AG09309 (cell line): Measurements from ENCODE around the gene KAZN.

Experiments used
- DNase-seq: peaks from one replicate; pipeline ENCODE4 v3.0.0-alpha.2; 2010; ENCODE audit warnings: low read depth
- H3K4me3 ChIP-seq: 2 replicates; pipeline ENCODE4 v1.5.1; 2011; ENCODE audit warnings: mild to moderate bottlenecking, low read depth, low read length, moderate library complexity; ENCODE audit not compliant: control insufficient read depth
- CTCF ChIP-seq: IDR thresholded peaks from 2 replicates; pipeline ENCODE4 v1.5.1; 2011; ENCODE audit warnings: mild to moderate bottlenecking, low read depth, low read length, inconsistent platforms; ENCODE audit not compliant: insufficient read depth, control insufficient read depth; ENCODE audit errors: missing control alignments

KAZN gene

GRCh38 chr1:14659913-14660312 lies 61.4 kb downstream of the KAZN start:
- no peak for TF ChIP-seq CTCF
- H3K4me3 ChIP-seq, result no peak overlapping the region
- DNase-seq, result no peak

- H3K4me3 ChIP-seq, result no peak overlapping the region
- DNase-seq, result no peak
- no peak for TF ChIP-seq CTCF
Measured at GRCh38 chr1:14660801-14661200, 62.3 kb downstream of the KAZN start.

GRCh38 chr1:14661222-14661621 lies 62.7 kb downstream of the KAZN start:
- DNase-seq, result no peak
- no peak overlapping the region for H3K4me3 ChIP-seq
- no peak for TF ChIP-seq CTCF

GRCh38 chr1:14662116-14662515 lies 63.6 kb downstream of the KAZN start:
- TF ChIP-seq CTCF, result no peak
- DNase-seq, result no peak
- no peak overlapping the region for H3K4me3 ChIP-seq

GRCh38 chr1:14663773-14664172 lies 65.3 kb downstream of the KAZN start:
- no peak overlapping the region for H3K4me3 ChIP-seq
- DNase-seq, result no peak
- TF ChIP-seq CTCF, result no peak

GRCh38 chr1:14666373-14666772 lies 67.9 kb downstream of the KAZN start:
- no peak overlapping the region for H3K4me3 ChIP-seq
- no peak for DNase-seq
- TF ChIP-seq CTCF, result no peak
